Neuronal stem cell (in vitro differentiated cells): ENCODE data around the gene NEB.

Experiments
- DNase-seq: peaks from one replicate; pipeline ENCODE4 v3.0.0-alpha.2; 2013; ENCODE audit warnings: low spot score
- H2AFZ ChIP-seq: one replicate; pipeline ENCODE4 v1.6.1; 2013; ENCODE audit warnings: mild to moderate bottlenecking, low read length, inconsistent platforms
- H2AK5ac ChIP-seq: 2 replicates; pipeline ENCODE4 v1.6.1; 2013; ENCODE audit warnings: low read depth, mild to moderate bottlenecking, inconsistent platforms, low read length, moderate library complexity, mixed read lengths
- H2BK120ac ChIP-seq: 2 replicates; pipeline ENCODE4 v1.6.1; 2013; ENCODE audit warnings: low read depth, mild to moderate bottlenecking, inconsistent platforms, low read length, moderate library complexity, mixed read lengths
- H2BK12ac ChIP-seq: one replicate; pipeline ENCODE4 v1.6.1; 2013; ENCODE audit warnings: low read length, inconsistent platforms
- H2BK15ac ChIP-seq: 2 replicates; pipeline ENCODE4 v1.6.1; 2013; ENCODE audit warnings: mild to moderate bottlenecking, low read length, inconsistent platforms, mixed read lengths
- H2BK5ac ChIP-seq: one replicate; pipeline ENCODE4 v1.6.1; 2013; ENCODE audit warnings: inconsistent platforms, mild to moderate bottlenecking, low read length, moderate library complexity
- H3K14ac ChIP-seq: one replicate; pipeline ENCODE4 v1.6.1; 2013; ENCODE audit warnings: low read length, inconsistent platforms
- H3K18ac ChIP-seq: 2 replicates; pipeline ENCODE4 v1.6.1; 2013; ENCODE audit warnings: low read length, inconsistent platforms
- H3K23ac ChIP-seq: 2 replicates; pipeline ENCODE4 v1.6.1; 2013; ENCODE audit warnings: low read depth, mild to moderate bottlenecking, mixed read lengths, low read length, inconsistent platforms; ENCODE audit not compliant: poor library complexity
- H3K27ac ChIP-seq: replicated peaks from 3 replicates; pipeline ENCODE4 v1.5.1; 2013; ENCODE audit warnings: low read length, inconsistent platforms
- H3K27me3 ChIP-seq, 3 experiments: 2 replicates each; pipeline ENCODE4 v1.6.1; 2013; ENCODE audit warnings: low read length in 3 of 3, mild to moderate bottlenecking in 2 of 3, inconsistent platforms in 1 of 3, low read depth in 1 of 3, mixed read lengths in 1 of 3, moderate library complexity in 1 of 3; ENCODE audit not compliant: control insufficient read depth in 3 of 3, insufficient read depth in 3 of 3
- H3K36me3 ChIP-seq, 2 donors: replicated peaks in 1 of 2; 2 replicates each; pipeline ENCODE4 v1.6.1; 2013; ENCODE audit warnings: low read length in 2 of 2; ENCODE audit not compliant: control insufficient read depth in 2 of 2, insufficient read depth in 2 of 2
- H3K4ac ChIP-seq: 2 replicates; pipeline ENCODE4 v1.6.1; 2013; ENCODE audit warnings: inconsistent platforms, mild to moderate bottlenecking, low read length, moderate library complexity
- H3K4me1 ChIP-seq, 2 donors: 1 replicate in 1 of 2; 2 replicates in 1 of 2; pipeline ENCODE4 v1.6.1; 2013; ENCODE audit warnings: low read length in 2 of 2, low read depth in 1 of 2; ENCODE audit not compliant: control insufficient read depth in 2 of 2, insufficient read depth in 1 of 2
- H3K4me2 ChIP-seq: one replicate; pipeline ENCODE4 v1.6.1; 2013; ENCODE audit warnings: mild to moderate bottlenecking, low read length, inconsistent platforms; ENCODE audit not compliant: insufficient read depth, poor library complexity, severe bottlenecking
- H3K4me3 ChIP-seq, 2 donors: 2 replicates each; pipeline ENCODE4 v1.5.1; 2013; ENCODE audit warnings: low read length in 2 of 2, mild to moderate bottlenecking in 2 of 2, inconsistent platforms in 1 of 2, moderate library complexity in 1 of 2
- H3K79me1 ChIP-seq: one replicate; pipeline ENCODE4 v1.6.1; 2013; ENCODE audit warnings: low read depth, mild to moderate bottlenecking, inconsistent platforms, low read length, moderate library complexity
- H3K9ac ChIP-seq: one replicate; pipeline ENCODE4 v1.6.1; 2013; ENCODE audit warnings: mild to moderate bottlenecking, low read depth, low read length, inconsistent platforms; ENCODE audit not compliant: poor library complexity
- H3K9me3 ChIP-seq, 2 donors: replicated peaks in 1 of 2; 2 replicates each; pipeline versions ENCODE3 to v1.6.1; 2013; ENCODE audit warnings: low read length in 2 of 2, mild to moderate bottlenecking in 2 of 2, inconsistent platforms in 1 of 2, low read depth in 1 of 2, mixed read lengths in 1 of 2, moderate library complexity in 1 of 2; ENCODE audit not compliant: control insufficient read depth in 2 of 2, insufficient read depth in 1 of 2
- H4K8ac ChIP-seq: one replicate; pipeline ENCODE4 v1.6.1; 2013; ENCODE audit warnings: low read depth, mild to moderate bottlenecking, inconsistent platforms, low read length, moderate library complexity
- H4K91ac ChIP-seq: one replicate; pipeline ENCODE4 v1.6.1; 2013; ENCODE audit warnings: low read length, low read depth, mild to moderate bottlenecking, inconsistent platforms; ENCODE audit not compliant: poor library complexity
- WGBS, 2 donors: extraction: QIAGEN DNeasy Blood & Tissue Kit; methylation state at CpG; one replicate each; pipeline ENCODE4 v1.1.7; 2013; ENCODE audit warnings: missing lambda C conversion rate in 2 of 2, mixed read lengths in 1 of 2; ENCODE audit not compliant: insufficient read length in 2 of 2, insufficient replicate concordance in 1 of 2; ENCODE audit errors: extremely low coverage in 2 of 2; 5-methylcytosine and 5-hydroxymethylcytosine counted together

NEB gene

GRCh38 chr2:151438506-151438905 lies 295.8 kb downstream of the NEB start:
- no peak overlapping the region for H3K14ac ChIP-seq
- H3K27ac ChIP-seq = no peak overlapping the region
- 100% methylated on average over 1 of the region's 4 CpGs; no CpG with 5 or more reads in 1 of the 2 donors for WGBS, 2 donors

GRCh38 chr2:151437630-151438029 lies 296.6 kb downstream of the NEB start:
- no peak overlapping the region for H2BK12ac ChIP-seq
- no peak overlapping the region for H3K4me2 ChIP-seq
- WGBS, 2 donors = no CpG with 5 or more reads among the region's 3 CpGs
- H3K4me3 ChIP-seq = no peak overlapping the region
- H3K27me3 ChIP-seq = no peaks in the 10 kb centered on the region
- no peaks in the 10 kb centered on the region for H3K9me3 ChIP-seq
- peaks cover 17 to 96% of the 10 kb centered on the region in 2 donors for H3K36me3 ChIP-seq
- no peak overlapping the region for H4K8ac ChIP-seq
- H3K4ac ChIP-seq = no peak overlapping the region
- no peak overlapping the region for H2BK5ac ChIP-seq
- H2AK5ac ChIP-seq = no peak overlapping the region
- H2BK15ac ChIP-seq = no peak overlapping the region
- H3K23ac ChIP-seq = no peak overlapping the region
- no peaks in the 10 kb centered on the region for H3K4me1 ChIP-seq
- no peak overlapping the region for H4K91ac ChIP-seq
- no peak overlapping the region for H2BK120ac ChIP-seq
- H3K18ac ChIP-seq = no peak overlapping the region
- no peak overlapping the region for H3K27ac ChIP-seq
- H3K79me1 ChIP-seq = no peaks in the 10 kb centered on the region
- H3K9ac ChIP-seq = no peak overlapping the region
- no peak for DNase-seq
- no peak overlapping the region for H3K14ac ChIP-seq
- H2AFZ ChIP-seq = no peak overlapping the region

More at GRCh38 chr2:151438506-151438905, 295.8 kb downstream of the NEB start:
- H3K36me3 ChIP-seq = peaks cover 15 to 96% of the 10 kb centered on the region in 2 donors
- H3K27me3 ChIP-seq = no peaks in the 10 kb centered on the region
- no peak overlapping the region for H3K18ac ChIP-seq
- DNase-seq = no peak
- no peak overlapping the region for H3K9ac ChIP-seq
- H3K4me3 ChIP-seq = no peak overlapping the region
- no peak overlapping the region for H2AK5ac ChIP-seq
- H2BK5ac ChIP-seq = no peak overlapping the region
- no peak overlapping the region for H3K23ac ChIP-seq
- no peaks in the 10 kb centered on the region for H3K4me1 ChIP-seq
- H3K4me2 ChIP-seq = no peak overlapping the region
- no peaks in the 10 kb centered on the region for H3K9me3 ChIP-seq
- H4K8ac ChIP-seq = no peak overlapping the region
- no peak overlapping the region for H4K91ac ChIP-seq
- H2BK120ac ChIP-seq = no peak overlapping the region
- no peaks in the 10 kb centered on the region for H3K79me1 ChIP-seq
- no peak overlapping the region for H2BK15ac ChIP-seq
- no peak overlapping the region for H2AFZ ChIP-seq
- H3K4ac ChIP-seq = no peak overlapping the region
- H2BK12ac ChIP-seq = no peak overlapping the region
